SK-N-SH (cell line): ENCODE measurements around the gene STKLD1. TPM values are rescaled to one million over a fixed set of nuclear protein-coding genes. Genes with fewer than 3 reads are reported as not detected.
A peak's percentile ranks its signal among the peaks of the same experiment; 100 is the strongest.

Source experiments
- CTCF ChIA-PET: fragments of 300-600, 350-600 bp; formaldehyde crosslinking; extraction: SDS; loops from one replicate; lab custom pipeline; 2021; lab: Yijun Ruan, JAX
- POLR2A ChIA-PET: fragments of 350-600 bp; sonication (Branson Sonifier 250); formaldehyde crosslinking; extraction: SDS; loops from one replicate; lab custom pipeline; 2020; ENCODE audit warnings: antibody characterized with exemption, inconsistent platforms; lab: Yijun Ruan, JAX
- DNase-seq: peaks from one replicate; pipeline ENCODE4 v3.0.0; 2012
- H2AFZ ChIP-seq: fragments of 200-600 bp; sonication (generic); 2 replicates; pipeline ENCODE4 v1.8.1; 2016; ENCODE audit warnings: antibody characterized with exemption, mild to moderate bottlenecking, low read depth
- H3F3A ChIP-seq: fragments of 200-600 bp; sonication (generic); replicated peaks from 2 replicates; pipeline ENCODE3; 2016; ENCODE audit warnings: antibody characterized with exemption, mild to moderate bottlenecking; ENCODE audit not compliant: insufficient read depth
- H3K27ac ChIP-seq, 2 experiments: fragments of 200-500 bp in 1 of 2; fragments of 200-600 bp in 1 of 2; sonication (Bioruptor generic) in 1 of 2; sonication (generic), shearing (Covaris generic) in 1 of 2; 2 replicates each; pipeline versions ENCODE4 v1.5.1 to v1.6.1; 2014 to 2016; ENCODE audit warnings: low read depth in 2 of 2, inconsistent platforms in 1 of 2, low read length in 1 of 2, mild to moderate bottlenecking in 1 of 2, mixed read lengths in 1 of 2
- H3K27me3 ChIP-seq: fragments of 200-600 bp; sonication (generic), shearing (Covaris generic); 2 replicates; pipeline ENCODE4 v1.6.1; 2016; ENCODE audit warnings: mixed run types; ENCODE audit not compliant: insufficient read depth
- H3K36me3 ChIP-seq, 2 experiments: fragments of 200-500 bp in 1 of 2; fragments of 200-600 bp in 1 of 2; sonication (Bioruptor generic) in 1 of 2; sonication (generic) in 1 of 2; replicated peaks in 1 of 2; 2 replicates each; pipeline versions ENCODE3 to v1.5.1; 2014 to 2016; ENCODE audit warnings: low read length in 1 of 2, mild to moderate bottlenecking in 1 of 2; ENCODE audit not compliant: insufficient read depth in 2 of 2, control insufficient read depth in 1 of 2
- H3K4me1 ChIP-seq, 2 experiments: fragments of 200-500 bp in 1 of 2; fragments of 200-600 bp in 1 of 2; sonication (Bioruptor generic) in 1 of 2; sonication (generic), shearing (Covaris generic) in 1 of 2; 2 replicates each; pipeline versions ENCODE4 v1.5.1 to v1.6.1; 2014 to 2016; ENCODE audit warnings: low read depth in 1 of 2, low read length in 1 of 2, mixed run types in 1 of 2; ENCODE audit not compliant: insufficient read depth in 2 of 2, control insufficient read depth in 1 of 2
- H3K4me2 ChIP-seq: fragments of 200-600 bp; sonication (generic), shearing (Covaris generic); 2 replicates; pipeline ENCODE4 v1.6.1; 2017; ENCODE audit warnings: mixed run types
- H3K4me3 ChIP-seq, 2 experiments: fragments of 200-500 bp in 1 of 2; fragments of 200-600 bp in 1 of 2; sonication (Bioruptor generic) in 1 of 2; sonication (generic), shearing (Covaris generic) in 1 of 2; 2 replicates each; pipeline versions ENCODE4 v1.5.1 to v1.8.1; 2014 to 2016; ENCODE audit warnings: low read depth in 2 of 2, inconsistent platforms in 1 of 2, low read length in 1 of 2, mild to moderate bottlenecking in 1 of 2, mixed read lengths in 1 of 2, moderate library complexity in 1 of 2
- H3K79me2 ChIP-seq: fragments of 200-600 bp; sonication (generic); 2 replicates; pipeline ENCODE4 v1.8.1; 2017; ENCODE audit warnings: mild to moderate bottlenecking; ENCODE audit not compliant: insufficient read depth
- H3K9ac ChIP-seq: fragments of 200-600 bp; sonication (generic); 2 replicates; pipeline ENCODE4 v1.6.1; 2017; ENCODE audit warnings: mixed run types
- H3K9me2 ChIP-seq: fragments of 200-600 bp; sonication (generic); 2 replicates; pipeline ENCODE4 v1.6.1; 2017; ENCODE audit warnings: mixed run types
- H3K9me3 ChIP-seq: fragments of 200-600 bp; sonication (generic); 2 replicates; pipeline ENCODE4 v1.6.1; 2017; ENCODE audit warnings: mixed run types, mild to moderate bottlenecking, moderate library complexity
- H4K20me1 ChIP-seq: fragments of 200-600 bp; sonication (generic); 2 replicates; pipeline ENCODE4 v1.6.1; 2017; ENCODE audit warnings: mild to moderate bottlenecking, mixed run types; ENCODE audit not compliant: insufficient read depth
- CHD2 ChIP-seq: fragments of 150-350 bp; IDR thresholded peaks from 2 replicates; pipeline ENCODE4 v1.6.1; 2018; ENCODE audit warnings: low read length; ENCODE audit not compliant: partially characterized antibody
- CTCF ChIP-seq: fragments of 200-600 bp; sonication (generic); IDR thresholded peaks from 2 replicates; pipeline ENCODE4 v1.6.1; 2017; ENCODE audit warnings: antibody characterized with exemption, mild to moderate bottlenecking, moderate library complexity
- ELF1 ChIP-seq: IDR thresholded peaks from 2 replicates; pipeline ENCODE4 v1.4.0; 2012
- EP300 ChIP-seq, 2 experiments: IDR thresholded peaks; 2 replicates each; pipeline versions ENCODE4 v1.4.0 to v1.6.1; 2012; ENCODE audit warnings: borderline replicate concordance in 1 of 2, low read depth in 1 of 2, low read length in 1 of 2
- FOSL2 ChIP-seq: IDR thresholded peaks from 2 replicates; pipeline ENCODE4 v1.4.0; 2012; ENCODE audit warnings: low read depth, mild to moderate bottlenecking, moderate library complexity, borderline replicate concordance
- FOXM1 ChIP-seq: IDR thresholded peaks from 2 replicates; pipeline ENCODE4 v1.4.0; 2012; ENCODE audit warnings: low read depth, mild to moderate bottlenecking
- GABPA ChIP-seq: IDR thresholded peaks from 2 replicates; pipeline ENCODE4 v1.4.0; 2012; ENCODE audit warnings: low read depth, mild to moderate bottlenecking
- JUND ChIP-seq: IDR thresholded peaks from 2 replicates; pipeline ENCODE4 v1.4.0; 2012
- MXI1 ChIP-seq: IDR thresholded peaks from 2 replicates; pipeline ENCODE4 v1.6.1; 2012; ENCODE audit warnings: mild to moderate bottlenecking, low read depth, low read length, improper control_type of control experiment
- NRF1 ChIP-seq: IDR thresholded peaks from 2 replicates; pipeline ENCODE4 v1.6.1; 2012; ENCODE audit warnings: low read depth, mild to moderate bottlenecking, low read length
- PBX3 ChIP-seq: IDR thresholded peaks from 2 replicates; pipeline ENCODE4; 2012
- REST ChIP-seq: IDR thresholded peaks from 2 replicates; pipeline ENCODE4 v1.6.1; 2012; ENCODE audit warnings: mild to moderate bottlenecking, low read depth, low read length, moderate library complexity
- RFX5 ChIP-seq: IDR thresholded peaks from 2 replicates; pipeline ENCODE4 v1.6.1; 2012; ENCODE audit warnings: mild to moderate bottlenecking, improper control_type of control experiment, low read length
- RXRA ChIP-seq: IDR thresholded peaks from 2 replicates; pipeline ENCODE4 v1.4.0; 2012; ENCODE audit warnings: low read depth, mild to moderate bottlenecking, borderline replicate concordance
- SIN3A ChIP-seq: IDR thresholded peaks from 2 replicates; pipeline ENCODE4 v1.6.1; 2012; ENCODE audit warnings: low read depth, mild to moderate bottlenecking, low read length, moderate library complexity, borderline replicate concordance
- TAF1 ChIP-seq: IDR thresholded peaks from 2 replicates; pipeline ENCODE4 v1.6.1; 2012; ENCODE audit warnings: low read depth, mild to moderate bottlenecking, low read length, moderate library complexity, borderline replicate concordance
- TEAD4 ChIP-seq: IDR thresholded peaks from 2 replicates; pipeline ENCODE4 v1.4.0; 2012; ENCODE audit warnings: mild to moderate bottlenecking, borderline replicate concordance; ENCODE audit not compliant: insufficient read depth
- YY1 ChIP-seq: IDR thresholded peaks from 2 replicates; pipeline ENCODE4 v1.4.0; 2012; ENCODE audit warnings: low read depth, mild to moderate bottlenecking
- WGBS: methylation state at CpG from one replicate; pipeline ENCODE4 v1.1.6; 2017; ENCODE audit warnings: low lambda C conversion rate; 5-methylcytosine and 5-hydroxymethylcytosine counted together
- polyA plus RNA-seq, 3 experiments: library from polyadenylated mRNA; depleted of rRNA; stranded (reverse); fragments of >200 nt; gene quantifications; 2 replicates each; pipeline ENCODE4 v1.2.3, GENCODE V29; 2012

The STKLD1 gene
- polyA plus RNA-seq, 1 of the 3 experiments (the other 2 are of a cell fraction), result 2.3 TPM

GRCh38 chr9:133347515-133347984, 28.6 kb upstream of the STKLD1 start:
- ChIA-PET CTCF (interaction anchor here (0.7 to 1.7 kb wide), 5 partner anchors 9 to 1480 kb away, joined by 3 to 6 read pairs (median 4); partner anchors contain the start of genes SURF1 and SURF2), POLR2A (interaction anchor here (0.6 to 1.7 kb wide), 15 partner anchors 8 to 180 kb away, joined by 3 to 16 read pairs (median 4); partner anchors contain the start of genes CACFD1, STKLD1, SURF1 and SURF2)
- peak; percentile 90 for DNase-seq
- H3K4me1 ChIP-seq, result peaks cover 8 to 27% of the 10 kb centered on the region in 2 experiments; a peak in 2 of 4 replicates
- H3K27me3 ChIP-seq, result no peaks in the 10 kb centered on the region
- WGBS, result 3% methylated on average over 13 of the region's 41 CpGs
- peak overlapping the region; percentile 94 for H3K4me2 ChIP-seq
- H3K9ac ChIP-seq, result peak overlapping the region; percentile 99
- no peaks in the 10 kb centered on the region for H3K9me3 ChIP-seq
- peak overlapping the region; percentile 99 for H3K4me3 ChIP-seq
- H4K20me1 ChIP-seq, result peaks cover 43% of the 10 kb centered on the region
- peak overlapping the region; percentile 89 to 97 for H3K27ac ChIP-seq
- H3F3A ChIP-seq, result peaks cover 31% of the 10 kb centered on the region
- peak overlapping the region; percentile 9; the same call in 1 of the 2 replicates for H2AFZ ChIP-seq
- no peaks in the 10 kb centered on the region for H3K9me2 ChIP-seq
- H3K36me3 ChIP-seq, result peaks cover 47 to 70% of the 10 kb centered on the region in 2 experiments
- H3K79me2 ChIP-seq, result peaks cover 54% of the 10 kb centered on the region
- TF ChIP-seq ELF1 (no peak), YY1 (no peak), EP300 (IDR thresholded peaks at IDR 0.05; ENCODE audit: borderline replicate concordance in 1 of 2, low read depth in 1 of 2, low read length in 1 of 2) (no peak), FOXM1 (no peak), FOSL2 (no peak), NRF1 (no peak), MXI1 (0 out of 2 replicates have a peak, but pooled peaks have one; percentile 9), SIN3A (no peak), GABPA (no peak)
- TF ChIP-seq, all 33 proteins: peak for 1

GRCh38 chr9:133347985-133348717, 28.0 kb upstream of the STKLD1 start, which contains the start of the genes MED22 and RPL7A:
Gene MED22, minus strand, starts transcription at chr9:133348131. Its CDS starts 1,469 bp downstream, at chr9:133346662.
Gene RPL7A, plus strand, starts transcription at chr9:133348218. Its CDS starts 26 bp downstream, at chr9:133348244.
- peak; percentile 92 for DNase-seq
- Histone ChIP-seq H3K9me2 (no peaks in the 10 kb centered on the region), H3K4me2 (peak within 1 kb of the TSS; percentile 94), H4K20me1 (peaks cover 43% of the 10 kb centered on the region), H3F3A (peaks cover 37% of the 10 kb centered on the region), H3K27me3 (no peaks in the 10 kb centered on the region), H3K9ac (peak within 1 kb of the TSS; percentile 99), H3K27ac (peak within 1 kb of the TSS; percentile 89 to 97), H2AFZ (peak within 1 kb of the TSS; percentile 9; the same call in 1 of the 2 replicates), H3K36me3 (peaks cover 43 to 70% of the 10 kb centered on the region in 2 experiments), H3K79me2 (peaks cover 54% of the 10 kb centered on the region), H3K4me3 (peak within 1 kb of the TSS; percentile 99), H3K9me3 (no peaks in the 10 kb centered on the region), H3K4me1 (peaks cover 8 to 27% of the 10 kb centered on the region in 2 experiments; a peak in 2 of 4 replicates)
- ChIA-PET CTCF (interaction anchor here (0.7 to 1.7 kb wide), 4 partner anchors 8 to 1480 kb away, joined by 3 to 6 read pairs (median 4); partner anchors contain the start of genes SURF1 and SURF2), POLR2A (interaction anchor here (0.7 to 1.7 kb wide), 14 partner anchors 8 to 181 kb away, joined by 3 to 16 read pairs (median 4); partner anchors contain the start of genes CACFD1, STKLD1, SURF1 and SURF2)
- 2% methylated on average over 26 of the region's 64 CpGs for WGBS
- TF ChIP-seq CTCF (no peak), RFX5 (no peak), EP300 (IDR thresholded peaks at IDR 0.05; ENCODE audit: borderline replicate concordance in 1 of 2, low read depth in 1 of 2, low read length in 1 of 2) (peak in 1 of 2 experiments; percentile 38; a peak in 1 of 4 replicates), PBX3 (peak; percentile 15; the same call in 1 of the 2 replicates), RXRA (no peak), ELF1 (peak; percentile 43; the same call in 1 of the 2 replicates), REST (peak; percentile 62; the same call in 1 of the 2 replicates), TAF1 (peak; percentile 99), JUND (no peak), TEAD4 (no peak), CHD2 (peak; percentile 99), SIN3A (peak; percentile 94)
